GM21367 (cell line): ENCODE results near the gene POPDC2.
"Not testable (repeated sequence)": the region's sequence is repeated elsewhere in the genome, so short reads cannot be mapped to it uniquely, and the experiment has no call there.

Experiments
- ATAC-seq: cut with Tn5 transposase; IDR thresholded peaks from one replicate; pipeline ENCODE4 v1.9.1; 2021; ENCODE audit not compliant: unreplicated experiment

Gene POPDC2

GRCh38 chr3:119660474-119661440, at the start of gene POPDC2:
TSS of gene POPDC2 (minus strand) at chr3:119660589. CDS start at chr3:119660423, 166 bp downstream.
- no peak for ATAC-seq

GRCh38 chr3:119703820-119704531, 43.6 kb upstream of the POPDC2 start:
- ATAC-seq, result no peak

- ATAC-seq, result peak; percentile 89
Measured at GRCh38 chr3:119702530-119703527, 42.4 kb upstream of the POPDC2 start, which contains the start of gene CFAP91. TSS of gene CFAP91 (plus strand) at chr3:119703022. CDS start at chr3:119703099, 77 bp downstream.

- no peak for ATAC-seq
Measured at GRCh38 chr3:119700920-119701734, 40.7 kb upstream of the POPDC2 start.

- ATAC-seq, result no peak
Measured at GRCh38 chr3:119700269-119700919, 40.0 kb upstream of the POPDC2 start.

- ATAC-seq, result no peak
Measured at GRCh38 chr3:119697394-119697793, 37.0 kb upstream of the POPDC2 start.

GRCh38 chr3:119695480-119695879, 35.1 kb upstream of the POPDC2 start:
- no peak for ATAC-seq

- no peak for ATAC-seq
Measured at GRCh38 chr3:119690043-119690656, 29.8 kb upstream of the POPDC2 start.

- no peak for ATAC-seq
Measured at GRCh38 chr3:119683421-119683820, 23.0 kb upstream of the POPDC2 start.

- no peak for ATAC-seq
Measured at GRCh38 chr3:119681279-119681678, 20.9 kb upstream of the POPDC2 start.

- ATAC-seq, result no peak
Measured at GRCh38 chr3:119679874-119680273, 19.5 kb upstream of the POPDC2 start.

GRCh38 chr3:119678209-119678608, 17.8 kb upstream of the POPDC2 start:
- ATAC-seq, result not testable (repeated sequence)

- ATAC-seq, result no peak
Measured at GRCh38 chr3:119677641-119677934, 17.2 kb upstream of the POPDC2 start.

GRCh38 chr3:119676771-119677640, 16.6 kb upstream of the POPDC2 start, which contains the start of gene COX17:
TSS of gene COX17 (minus strand) at chr3:119677406. CDS start at chr3:119677310, 96 bp downstream.
- ATAC-seq, result peak; percentile 85

- no peak for ATAC-seq
Measured at GRCh38 chr3:119676020-119676419, 15.6 kb upstream of the POPDC2 start.

- ATAC-seq, result no peak
Measured at GRCh38 chr3:119675188-119675874, 14.9 kb upstream of the POPDC2 start.

GRCh38 chr3:119673875-119674274, 13.5 kb upstream of the POPDC2 start:
- no peak for ATAC-seq
